ENCODE results near the gene NDRG3.
"Not testable (repeated sequence)": the region's sequence is repeated elsewhere in the genome, so short reads cannot be mapped to it uniquely, and the experiment has no call there.

The NDRG3 gene

GRCh38 chr20:36686504-36686903 is 59.4 kb downstream of the NDRG3 start:
- DNase-seq: no peak

DNA sequence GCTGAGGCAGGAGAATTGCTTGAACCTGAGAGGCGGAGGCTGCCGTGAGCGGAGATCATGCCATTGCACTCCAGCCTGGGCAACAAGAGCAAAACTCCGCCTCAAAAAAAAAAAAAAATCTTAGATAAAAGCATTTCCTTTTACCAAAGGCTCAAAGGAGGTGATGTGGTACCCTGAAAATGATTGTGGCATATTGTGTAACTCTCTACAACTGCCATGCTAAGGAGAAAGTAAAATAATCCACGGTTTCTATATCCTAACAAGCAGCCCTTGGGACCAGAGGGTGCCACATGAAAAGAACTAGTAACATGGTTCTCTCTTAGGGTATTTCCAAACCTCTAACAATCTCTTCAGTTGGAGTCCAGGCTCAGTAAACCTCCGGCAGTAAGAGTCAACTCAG is 61.1 kb downstream of the NDRG3 start:
- DNase-seq: no peak

DNA sequence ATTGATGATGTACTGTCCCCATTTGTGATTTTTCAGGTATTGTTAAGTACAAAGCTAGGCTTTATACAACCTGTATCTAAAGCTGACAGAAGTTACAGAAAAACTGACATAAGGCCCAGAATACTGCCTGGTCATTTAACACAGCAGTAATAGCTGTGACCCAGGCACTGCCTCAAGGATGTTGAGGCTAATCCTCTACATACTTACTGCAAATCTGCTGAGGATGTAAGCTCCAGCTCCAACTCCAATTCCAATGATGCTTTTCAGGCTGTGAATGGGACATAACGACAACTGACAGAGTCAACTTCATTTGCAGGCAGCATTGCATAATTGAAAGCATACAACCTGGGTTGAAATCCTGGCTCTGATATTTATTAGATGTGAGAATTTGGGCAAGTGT is 63.6 kb downstream of the NDRG3 start:
- no peak for DNase-seq

DNA sequence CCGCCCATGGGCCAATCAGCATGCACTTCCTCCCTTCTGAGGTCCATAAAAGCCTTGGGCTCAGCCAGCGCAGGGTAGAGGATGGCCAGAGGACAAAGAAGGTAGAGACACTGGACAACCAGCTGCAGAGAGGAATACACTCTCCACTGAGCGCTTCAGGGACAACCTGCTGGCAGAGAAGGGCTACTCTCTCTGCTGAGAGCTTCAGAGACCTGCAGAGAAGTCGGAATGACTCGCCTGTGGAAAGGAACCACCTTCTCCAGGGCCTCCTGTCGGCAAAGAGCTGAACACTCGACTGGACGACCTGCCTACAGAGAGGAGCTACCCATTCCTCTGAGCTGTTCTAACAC is 68.5 kb downstream of the NDRG3 start:
- DNase-seq: no peak

- no peak for DNase-seq
Measured at GRCh38 chr20:36676701-36677421, 69.0 kb downstream of the NDRG3 start.

- DNase-seq: not testable (repeated sequence)
Measured at GRCh38 chr20:36675545-36675944, 70.3 kb downstream of the NDRG3 start.

GRCh38 chr20:36672991-36673390 is 72.9 kb downstream of the NDRG3 start:
- DNase-seq: no peak

DNA sequence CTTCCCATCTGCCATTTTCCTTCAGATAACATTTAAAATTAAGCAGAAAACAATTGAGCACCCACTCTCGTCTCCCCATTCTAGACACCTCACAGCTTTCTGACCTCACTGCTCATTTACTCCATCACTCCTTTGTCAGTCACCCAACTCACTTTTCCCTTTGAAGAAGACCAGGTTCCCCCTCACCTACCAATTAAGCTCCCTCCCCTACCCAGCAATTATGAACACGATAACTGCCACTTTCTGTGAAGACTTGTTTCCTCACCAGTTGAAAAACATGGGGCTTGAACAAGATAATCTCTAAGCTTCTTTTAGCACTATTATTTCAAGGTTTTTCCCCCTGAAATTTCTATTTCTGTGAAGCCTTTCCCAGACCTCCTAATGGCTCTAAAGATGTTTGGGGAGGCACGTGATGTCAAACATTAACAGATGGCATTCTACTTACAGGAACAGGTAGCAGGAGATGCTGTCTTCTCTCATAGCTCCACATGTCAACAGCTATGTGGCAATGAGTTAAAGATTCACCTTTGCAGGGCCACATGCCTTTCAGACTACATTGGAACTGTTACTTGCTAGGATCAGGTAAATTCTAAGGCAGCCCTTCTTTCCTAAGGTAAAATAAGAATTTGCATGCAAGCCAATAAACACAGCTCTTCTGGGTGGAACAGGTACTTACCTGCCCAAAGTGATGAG is 75.1 kb downstream of the NDRG3 start:
- no peak for DNase-seq

GRCh38 chr20:36666181-36666740 is 79.6 kb downstream of the NDRG3 start:
- DNase-seq: peak; percentile 1

GRCh38 chr20:36663031-36663430 is 82.9 kb downstream of the NDRG3 start:
- no peak for DNase-seq

DNA sequence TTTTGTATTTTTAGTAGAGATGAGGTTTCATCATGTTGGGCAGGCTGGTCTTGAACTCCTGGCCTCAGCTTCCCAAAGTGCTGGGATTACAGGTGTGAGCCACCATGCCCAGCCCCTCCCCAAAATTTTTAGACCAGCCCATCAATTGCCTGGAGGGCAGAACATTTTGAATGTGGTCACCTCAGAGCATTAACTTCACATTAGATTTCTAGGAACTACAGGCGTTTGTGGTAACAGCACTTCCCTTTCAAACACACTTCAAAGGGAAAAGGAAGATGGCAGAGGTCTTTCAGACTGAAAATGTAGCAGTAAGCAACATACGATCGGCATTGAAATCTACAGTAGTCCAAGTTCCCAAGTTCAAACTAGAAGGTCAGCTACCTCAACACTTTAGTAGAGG is 87.6 kb downstream of the NDRG3 start:
- DNase-seq: no peak

GRCh38 chr20:36656733-36657132 is 89.2 kb downstream of the NDRG3 start:
- no peak for DNase-seq

GRCh38 chr20:36655004-36655403 is 90.9 kb downstream of the NDRG3 start:
- DNase-seq: no peak

DNA sequence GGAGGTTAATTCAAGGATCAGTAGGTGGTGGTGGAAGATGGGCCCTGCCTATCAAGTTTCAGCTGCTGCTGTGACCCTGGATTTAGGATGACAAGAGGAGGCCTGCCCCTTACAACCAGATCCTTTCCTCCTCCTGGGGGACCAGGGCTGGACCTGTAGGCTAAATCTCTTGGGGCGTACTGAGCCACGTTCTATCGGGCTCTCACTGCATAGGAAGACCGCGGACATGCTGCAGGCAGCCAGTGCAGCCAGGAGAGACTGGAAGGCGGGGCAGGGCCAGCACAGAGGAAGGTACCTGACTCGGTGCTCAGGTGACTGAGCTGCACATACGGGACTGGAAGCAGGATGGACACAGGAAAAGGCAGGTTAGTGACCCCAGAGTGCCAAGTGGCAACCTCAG is 91.4 kb downstream of the NDRG3 start:
- DNase-seq: no peak

DNA sequence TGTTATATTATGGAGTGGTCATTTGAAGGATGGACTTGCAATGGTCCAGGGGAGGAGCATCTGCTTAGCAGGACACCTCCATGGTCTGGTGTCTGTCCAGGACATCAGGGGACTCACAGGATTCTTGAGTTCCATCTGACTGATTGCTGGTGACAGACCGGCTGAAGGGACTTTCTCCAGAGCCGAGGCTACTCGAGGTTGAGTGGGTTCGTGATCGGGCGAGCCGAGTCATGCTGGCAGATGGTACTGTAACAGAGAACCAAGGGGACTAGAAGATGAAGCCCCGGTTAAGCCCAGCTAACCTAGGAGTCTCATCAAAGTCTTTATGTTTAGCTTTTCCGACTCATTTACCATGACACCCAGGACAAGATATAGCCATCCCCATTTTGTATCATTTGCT is 92.4 kb downstream of the NDRG3 start:
- DNase-seq: no peak

- DNase-seq: no peak
Measured at GRCh38 chr20:36647196-36648121, 98.4 kb downstream of the NDRG3 start.

GRCh38 chr20:36646678-36647077 is 99.2 kb downstream of the NDRG3 start:
- DNase-seq: no peak

GRCh38 chr20:36645998-36646397 is 99.9 kb downstream of the NDRG3 start, which contains the start of gene SLA2:
TSS of gene SLA2 (minus strand) at chr20:36646196. CDS start at chr20:36641335, 4,861 bp downstream.
- no peak for DNase-seq

DNA sequence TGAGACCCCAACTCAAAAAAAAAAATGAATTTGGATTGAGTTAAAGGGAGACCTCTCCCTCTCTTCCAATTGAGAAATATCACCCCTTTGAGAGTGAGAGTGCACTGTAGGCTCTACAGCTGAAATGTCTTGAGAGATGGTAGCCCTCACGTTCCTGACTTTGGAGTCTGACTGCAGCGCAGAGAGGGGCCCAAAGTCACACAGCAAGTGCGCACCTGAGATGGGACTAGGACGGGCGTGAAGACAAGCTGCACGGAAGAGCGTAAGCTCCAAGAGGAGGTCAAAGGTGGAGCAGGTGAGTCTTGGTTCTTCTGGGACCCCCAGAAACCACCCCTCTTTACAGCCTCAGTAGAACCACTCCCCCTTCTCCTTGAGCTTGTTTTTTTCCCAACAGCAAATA is 100.5 kb downstream of the NDRG3 start:
- no peak for DNase-seq

- DNase-seq: no peak
Measured at GRCh38 chr20:36644706-36645095, 101.2 kb downstream of the NDRG3 start.

DNA sequence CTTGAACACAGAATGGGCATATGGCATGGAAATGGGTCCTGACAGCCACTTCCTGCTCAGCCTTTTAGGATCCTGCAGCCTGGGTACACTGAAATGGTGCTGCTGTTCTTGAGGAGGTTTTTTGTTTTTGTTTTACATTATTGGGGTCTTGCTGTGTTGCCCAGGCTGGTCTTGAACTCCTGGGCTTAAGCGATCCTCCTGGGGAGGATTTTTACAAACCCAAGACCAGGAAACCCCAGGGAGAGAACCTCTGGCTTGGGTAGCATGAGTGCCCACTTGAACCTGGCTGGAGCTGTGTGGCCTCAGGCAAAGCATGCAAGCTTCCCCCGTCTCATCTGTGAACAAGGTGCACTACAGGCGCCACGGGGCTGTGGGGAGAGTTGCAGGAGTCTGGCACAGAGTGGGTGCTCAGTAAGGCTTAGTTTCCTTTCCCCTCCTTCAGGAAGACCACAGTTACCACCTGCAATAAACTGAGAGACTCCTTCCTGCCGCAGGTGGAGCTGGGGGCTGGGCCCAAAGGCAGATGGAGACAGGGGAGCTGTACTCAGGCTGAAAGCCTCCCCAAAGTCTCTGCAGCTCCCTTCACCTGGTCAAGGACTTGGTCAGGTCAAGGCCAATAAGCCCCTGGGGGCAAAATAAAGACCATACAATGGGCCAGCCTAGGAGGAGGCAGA is 101.7 kb downstream of the NDRG3 start:
- no peak for DNase-seq

DNA sequence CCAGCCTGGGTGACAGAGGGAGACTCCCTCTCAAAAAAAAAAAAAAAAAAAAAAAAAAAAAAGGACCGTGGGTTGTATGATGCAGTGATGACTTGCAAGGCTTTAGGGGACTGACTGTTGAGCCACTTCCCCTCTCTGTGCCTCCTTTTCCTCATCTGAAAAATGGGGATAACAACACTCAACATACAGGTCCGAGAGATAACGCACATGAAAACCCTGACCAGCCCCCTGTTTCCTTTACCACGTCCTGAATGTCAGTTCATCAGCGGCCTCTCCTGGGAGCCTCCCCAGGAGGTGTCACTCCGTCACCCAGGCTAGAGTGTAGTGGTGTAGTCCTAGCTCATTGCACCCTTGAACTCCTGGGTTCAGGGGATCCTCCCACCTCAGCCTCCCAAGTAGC is 103.8 kb downstream of the NDRG3 start:
- DNase-seq: no peak

DNA sequence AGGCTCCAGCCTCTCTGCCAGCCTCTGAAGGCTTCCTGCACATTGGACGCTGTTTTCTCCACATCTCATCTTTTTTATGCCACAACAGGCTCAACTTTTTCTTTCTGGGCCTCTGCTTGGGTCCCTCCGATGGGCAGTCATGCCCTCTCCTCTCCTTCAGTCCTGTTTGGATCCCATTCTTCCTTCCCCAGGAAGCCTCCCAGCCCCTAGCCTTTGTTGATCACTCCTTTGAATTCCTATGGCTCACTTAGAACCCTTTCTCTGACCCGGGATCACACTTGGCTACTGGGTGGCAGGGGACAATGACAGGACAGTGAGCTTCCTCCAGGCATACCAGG is 104.4 kb downstream of the NDRG3 start:
- DNase-seq: no peak
